NCI-H446 treated with DMSO at 0.1 percent for 48 hours (cell line): ENCODE data around the gene PGGHG.
"Not testable (repeated sequence)": the region's sequence is repeated elsewhere in the genome, so short reads cannot be mapped to it uniquely, and the experiment has no call there.

Source experiments
- DNase-seq: peaks from one replicate; lab custom pipeline; 2025; lab: John Stamatoyannopoulos, UW

PGGHG gene

GRCh38 chr11:288478-289397, at the start of gene PGGHG:
TSS of gene PGGHG (plus strand) at chr11:289126. CDS start at chr11:289817, 691 bp downstream.
- DNase-seq, result no peak

- no peak for DNase-seq
Observed at GRCh38 chr11:240315-240714, 48.6 kb upstream of the PGGHG start.

DNA sequence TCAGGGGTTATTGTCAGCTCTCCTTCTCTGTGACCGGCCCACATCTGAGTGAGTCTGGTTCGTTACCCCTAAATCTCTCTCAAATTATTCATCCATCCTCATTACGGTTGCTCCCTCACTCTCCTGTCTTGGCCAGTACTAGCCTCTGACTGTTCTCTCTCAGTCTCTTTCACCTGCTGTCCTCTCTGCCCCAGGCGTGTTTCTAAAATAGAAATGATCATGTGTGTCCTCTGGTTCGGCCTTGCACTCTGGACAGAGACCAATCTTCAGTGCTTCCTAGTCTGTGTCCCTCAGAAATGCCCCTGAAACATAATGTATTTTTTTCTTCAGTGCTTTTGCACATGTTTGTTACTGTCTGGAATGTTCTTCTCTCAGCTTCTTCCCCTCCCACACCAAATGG, 47.3 kb upstream of the PGGHG start:
- DNase-seq, result no peak

DNA sequence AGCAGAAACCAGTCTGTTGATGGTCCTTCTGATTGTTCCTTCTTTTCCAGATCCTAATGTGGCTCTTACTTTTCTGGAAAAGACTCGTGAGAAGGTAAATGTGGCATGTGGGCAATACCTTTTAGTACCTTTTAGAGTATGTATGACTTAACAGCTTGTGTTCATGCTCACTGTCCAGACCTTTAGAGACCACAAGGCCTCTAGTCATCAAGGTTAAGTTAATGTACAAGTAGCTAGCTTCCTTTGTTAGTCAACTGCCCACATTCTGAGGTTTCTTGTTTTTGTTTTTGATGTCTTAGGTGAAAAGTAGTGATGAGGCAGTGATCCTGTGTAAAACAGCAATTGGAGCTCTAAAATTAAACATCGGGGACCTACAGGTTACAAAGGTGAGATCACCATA, 44.5 kb upstream of the PGGHG start:
- no peak for DNase-seq

DNA sequence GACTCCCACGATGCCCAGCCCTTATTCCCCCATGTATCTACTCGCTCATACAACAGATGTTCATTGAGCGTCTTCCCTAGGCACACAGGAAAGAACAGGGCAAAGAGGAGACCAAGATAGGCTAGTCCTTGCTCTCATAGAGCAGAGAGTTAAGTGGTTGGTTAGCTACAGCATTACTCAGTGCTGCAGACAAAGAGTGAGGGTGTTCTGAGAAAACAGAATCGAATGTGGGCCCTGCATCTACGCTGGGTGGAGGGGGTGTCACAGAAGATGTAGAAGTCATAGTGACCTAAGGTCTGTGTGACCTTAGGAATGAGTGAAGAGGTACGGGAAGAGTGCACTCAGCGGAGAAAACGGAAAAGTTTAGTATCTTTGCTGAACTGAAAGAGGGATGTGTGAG, 39.9 kb upstream of the PGGHG start:
- DNase-seq, result no peak

GRCh38 chr11:250274-250673, 38.7 kb upstream of the PGGHG start:
- DNase-seq, result no peak

DNA sequence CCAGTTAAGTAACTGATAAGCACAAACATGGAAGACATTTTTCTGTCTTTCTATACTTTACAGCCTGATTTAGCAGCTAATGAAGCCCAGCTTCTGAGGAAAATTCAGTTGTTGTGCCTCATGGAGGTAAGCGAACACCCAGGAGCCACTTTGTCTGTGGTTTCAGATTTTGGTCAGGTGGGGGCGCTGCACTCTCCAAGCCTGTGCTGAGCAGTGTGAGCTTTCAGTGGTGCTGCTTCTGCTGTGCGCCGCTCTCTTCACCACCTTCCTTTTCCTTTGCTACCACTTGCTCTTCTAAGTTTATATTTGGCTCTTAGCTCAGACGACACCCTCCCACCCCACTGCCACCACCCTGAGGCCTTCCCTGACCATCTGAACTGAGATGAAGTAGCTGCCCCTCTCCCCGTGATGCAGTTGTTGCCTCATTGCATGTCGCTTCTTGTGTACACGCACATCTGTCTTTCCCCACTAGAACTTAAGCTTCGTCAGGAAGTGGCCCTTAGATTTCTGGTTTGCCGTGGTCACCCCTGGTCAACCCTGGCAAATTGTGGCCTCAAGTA, 38.1 kb upstream of the PGGHG start:
- no peak for DNase-seq

GRCh38 chr11:251550-251949, 37.4 kb upstream of the PGGHG start:
- DNase-seq, result no peak

DNA sequence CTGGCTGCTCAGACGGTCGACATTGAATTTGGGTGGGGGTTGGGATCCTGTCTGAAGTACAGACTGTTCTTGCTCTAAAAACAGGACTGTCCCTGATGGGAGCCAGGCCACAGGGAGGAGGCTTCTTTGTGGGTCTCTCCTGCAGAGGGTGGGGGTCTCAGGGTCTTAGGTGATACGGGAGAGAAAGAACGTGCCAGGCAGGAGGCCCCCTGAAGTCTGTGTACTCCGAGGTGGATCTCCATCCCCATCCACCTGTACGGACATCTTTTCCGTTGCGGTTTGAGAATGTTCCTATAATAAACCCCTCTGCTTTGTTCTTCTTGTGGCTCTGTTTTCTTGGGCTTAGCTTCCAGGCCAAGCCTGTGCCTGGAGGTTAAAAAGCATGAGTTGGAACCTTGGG, 36.3 kb upstream of the PGGHG start:
- DNase-seq, result no peak

DNA sequence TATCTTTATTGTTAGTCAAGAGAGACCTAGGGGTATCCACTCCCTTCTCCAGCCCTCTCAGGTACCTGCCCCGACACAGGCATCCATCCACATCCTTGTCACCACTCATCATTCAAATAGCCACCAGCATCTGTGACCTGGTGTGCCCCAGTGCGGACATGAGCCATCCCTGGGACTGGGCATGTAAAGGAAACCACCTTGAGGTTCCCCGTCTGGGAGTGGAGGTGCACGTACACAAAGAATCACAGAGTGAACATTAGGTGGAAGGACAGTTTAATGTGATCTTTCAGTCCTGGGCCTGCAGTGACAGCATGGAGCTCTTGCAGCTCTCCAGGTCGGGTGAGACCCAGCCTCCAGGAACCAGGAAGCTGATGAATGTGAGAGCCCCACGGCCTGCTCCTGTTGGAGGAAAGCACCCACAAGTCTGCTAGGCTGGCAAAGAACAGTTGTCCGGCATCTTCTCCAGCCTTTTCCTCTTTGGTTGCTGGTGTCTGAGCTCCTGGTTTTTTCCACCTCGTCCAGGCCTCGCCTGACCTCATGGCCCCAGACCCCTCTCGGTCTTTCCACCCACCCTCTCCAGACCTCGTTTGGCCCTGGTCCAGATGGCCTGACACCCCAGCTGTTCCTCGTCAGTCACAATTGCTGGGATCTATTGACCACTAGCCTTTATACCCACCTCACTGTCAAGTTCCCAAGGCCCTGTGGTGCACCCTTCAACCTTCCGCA, 35.6 kb upstream of the PGGHG start:
- DNase-seq, result no peak

DNA sequence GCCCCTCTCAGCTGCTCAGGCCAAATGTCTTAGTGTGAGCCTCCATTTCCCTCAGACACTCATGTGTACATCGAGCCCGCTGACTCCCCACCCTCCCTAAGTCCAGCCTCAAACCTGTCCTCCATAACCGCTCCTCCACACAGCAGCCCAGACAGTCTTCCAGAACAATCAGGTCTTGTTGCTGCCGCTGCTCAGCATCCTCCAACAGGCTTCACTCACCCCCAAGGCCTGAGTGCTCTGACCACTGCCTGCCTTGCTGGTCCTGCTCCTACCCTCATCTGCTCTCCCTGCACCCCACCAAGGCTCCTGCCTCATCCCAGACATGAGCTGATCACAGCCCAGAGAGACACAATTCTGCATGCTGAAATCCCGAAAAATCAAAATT, 35.0 kb upstream of the PGGHG start:
- no peak for DNase-seq

DNA sequence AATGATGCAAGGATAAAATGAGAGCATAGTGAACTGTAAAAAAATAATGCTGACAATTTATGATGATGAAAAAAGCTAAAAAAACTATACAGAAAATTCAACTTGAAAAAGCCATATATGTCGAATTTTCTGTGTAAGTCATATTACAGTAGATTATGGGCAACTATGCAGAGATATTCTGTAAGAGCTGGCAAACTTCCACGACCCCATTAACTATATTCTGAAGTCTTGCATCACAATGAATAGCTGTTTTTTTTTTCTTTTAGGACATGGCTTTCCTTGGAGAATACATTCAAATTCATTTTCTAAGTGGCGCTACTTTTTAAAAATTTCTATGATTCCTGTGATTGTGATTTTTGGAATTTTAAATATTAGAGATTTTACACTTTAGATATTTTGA, 33.8 kb upstream of the PGGHG start:
- no peak for DNase-seq

GRCh38 chr11:255816-256215, 33.1 kb upstream of the PGGHG start:
- DNase-seq, result no peak

DNA sequence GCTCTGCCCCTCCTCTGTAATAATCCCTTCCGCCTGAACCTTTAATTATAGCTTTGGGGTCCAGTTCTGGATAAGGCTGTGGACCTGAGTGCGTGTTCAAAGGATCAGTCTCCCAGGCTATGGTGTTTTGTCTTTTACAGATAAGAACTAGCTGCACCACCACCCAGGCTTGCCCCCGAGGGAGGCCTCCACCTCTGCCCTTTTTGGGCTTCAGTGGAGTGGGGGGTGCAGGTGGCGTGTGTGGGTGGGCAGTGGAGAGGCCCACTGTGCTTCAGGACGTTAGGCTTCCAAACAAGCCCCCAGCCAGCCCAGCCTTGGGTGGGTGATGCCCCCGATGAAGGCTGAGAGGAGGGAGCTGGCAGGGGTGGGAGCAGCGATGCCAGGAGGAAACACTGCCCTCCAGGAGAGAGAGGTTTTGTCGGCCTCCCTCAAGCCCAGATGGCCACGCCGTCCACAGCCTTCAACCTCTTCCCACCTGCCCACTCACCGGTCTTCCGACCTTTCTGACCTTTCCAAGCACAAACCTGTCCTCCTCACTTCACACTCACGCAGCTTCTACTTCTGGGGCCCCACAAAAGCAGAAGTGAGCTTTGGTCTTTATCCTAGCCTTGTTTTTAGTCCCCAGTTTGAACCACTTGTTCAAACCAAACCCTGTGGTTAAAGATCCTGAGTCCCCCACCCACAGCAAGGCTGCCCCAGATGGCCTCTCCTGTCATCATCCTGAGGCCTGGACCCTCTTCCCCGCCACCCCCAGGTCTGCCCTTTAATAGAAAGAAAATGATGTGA, 31.8 kb upstream of the PGGHG start:
- no peak for DNase-seq

GRCh38 chr11:257766-258493, 31.0 kb upstream of the PGGHG start:
- no peak for DNase-seq

- no peak for DNase-seq
Observed at GRCh38 chr11:259413-259812, 29.5 kb upstream of the PGGHG start.

DNA sequence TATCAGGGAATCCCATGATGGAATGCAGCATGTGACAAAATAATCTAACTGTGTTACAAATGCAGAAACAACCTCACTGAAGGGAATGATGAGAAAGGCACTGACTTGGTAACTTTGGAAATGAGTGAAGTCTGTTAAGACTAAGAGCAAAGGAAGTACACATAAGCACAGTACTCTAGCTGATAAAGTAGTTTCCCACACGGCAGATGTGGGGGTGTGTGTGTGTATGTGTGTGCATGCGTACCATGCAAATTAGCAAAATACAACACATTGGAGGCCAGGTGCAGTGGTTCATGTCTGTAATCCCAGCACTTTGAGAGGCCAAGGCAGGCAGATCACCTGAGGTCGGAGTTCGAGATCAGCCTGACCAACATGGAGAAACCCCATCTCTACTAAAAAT, 27.3 kb upstream of the PGGHG start:
- DNase-seq, result no peak

DNA sequence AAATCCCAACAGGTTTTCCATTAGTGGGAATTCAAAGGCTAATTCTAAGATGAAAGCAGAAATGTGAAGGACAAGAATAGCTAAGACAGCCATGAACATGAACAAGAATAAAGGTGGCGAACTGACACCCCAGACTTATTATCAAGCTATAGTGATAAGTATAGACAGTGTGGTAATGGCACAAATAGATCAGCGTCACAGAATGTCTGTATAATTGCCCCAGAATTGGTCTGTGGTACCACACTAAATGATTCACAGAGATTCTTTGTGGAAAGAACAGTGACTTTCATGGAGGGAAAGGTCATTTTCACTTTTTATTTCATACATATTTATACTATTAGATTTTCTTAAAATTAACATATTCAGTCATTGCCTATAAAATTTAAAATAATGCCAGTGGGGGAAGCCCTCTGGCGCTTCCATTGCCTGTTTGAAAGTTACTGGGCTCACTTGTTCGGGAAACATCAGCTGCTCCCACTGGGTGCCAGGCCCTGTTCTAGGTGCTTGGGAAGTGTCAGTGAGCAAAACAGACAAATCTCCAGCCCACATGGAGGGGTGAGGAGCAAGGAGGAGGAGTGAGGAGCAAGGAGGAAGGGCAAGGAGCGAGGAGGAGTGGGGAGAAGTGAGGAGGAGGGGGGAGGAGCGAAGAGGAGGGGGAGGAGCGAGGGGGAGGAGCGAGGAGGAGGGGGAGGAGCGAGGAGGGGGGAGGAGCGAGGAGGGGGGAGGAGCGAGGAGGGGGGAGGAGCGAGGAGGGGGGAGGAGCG, 22.1 kb upstream of the PGGHG start:
- DNase-seq, result no peak

GRCh38 chr11:267491-267994, 21.4 kb upstream of the PGGHG start:
- DNase-seq, result no peak

DNA sequence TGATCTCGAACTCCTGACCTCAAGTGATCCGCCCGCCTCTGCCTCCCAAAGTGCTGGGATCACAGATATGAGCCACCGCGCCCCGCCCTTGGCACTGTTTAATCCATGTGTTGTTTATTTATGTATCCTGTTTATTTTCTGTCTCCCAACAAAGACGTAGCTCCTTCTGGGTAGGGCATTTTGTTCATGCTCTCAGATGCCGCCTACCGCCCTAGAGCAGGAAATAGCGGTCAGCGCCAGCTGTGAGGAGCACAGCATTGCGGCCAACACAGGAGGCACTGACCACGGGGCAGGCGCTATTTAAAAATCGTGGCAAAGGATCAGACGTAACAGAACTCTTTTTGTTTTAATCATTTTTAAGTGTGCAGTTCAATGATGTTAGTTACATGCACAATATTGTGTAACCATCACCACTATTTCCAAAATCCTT, 20.2 kb upstream of the PGGHG start:
- DNase-seq, result not testable (repeated sequence)
